Stimulated activated CD8-positive, alpha-beta memory T cell treated with anti-CD3 and anti-CD28 coated beads, Interleukin-12 subunit alpha, Interleukin-12 subunit beta, amount 100 ng/mL, for 24 hours (primary cell): ENCODE measurements around the gene SIRT7.

Source experiments
- DNase-seq: peaks from one replicate; pipeline ENCODE4 v3.0.0-alpha.2; 2020; ENCODE audit errors: extremely low read depth

SIRT7 gene

GRCh38 chr17:81863833-81864768, 53.9 kb downstream of the SIRT7 start:
- no peak for DNase-seq

GRCh38 chr17:81863123-81863675, 54.8 kb downstream of the SIRT7 start:
- DNase-seq: no peak
